ENCODE data around the gene ERGIC2.

- TF ChIP-seq CTCF (IDR thresholded peaks at IDR 0.05 in 2 of 3, conservative IDR thresholded peaks at IDR 0.05 in 1 of 3; ENCODE audit: control insufficient read depth in 2 of 3, extremely low read depth in 1 of 3, insufficient read depth in 1 of 3, low read depth in 3 of 3, low read length in 3 of 3) (no peak), E4F1 (IDR thresholded peaks at IDR 0.05; ENCODE audit: borderline replicate concordance, partially characterized antibody) (no peak), ELK1 (IDR thresholded peaks at IDR 0.05; ENCODE audit: low read depth, low read length) (no peak), ZSCAN29 (IDR thresholded peaks at IDR 0.05) (no peak), POLR2A (IDR thresholded peaks at IDR 0.05; ENCODE audit: low read depth, low read length) (no peak), NRF1 (conservative IDR thresholded peaks at IDR 0.05; ENCODE audit: low read depth, low read length) (no peak), EED (IDR thresholded peaks at IDR 0.05; ENCODE audit: low read depth) (no peak)
Observed at GRCh38 chr12:29414368-29414767, 33.4 kb upstream of the ERGIC2 start.

Measured in GM12878 (cell line).